HG03280 (cell line): Measurements from ENCODE around the gene MTERF4.
"Not testable (repeated sequence)": the region's sequence is repeated elsewhere in the genome, so short reads cannot be mapped to it uniquely, and the experiment has no call there.

Experiments
- ATAC-seq: cut with Tn5 transposase; IDR thresholded peaks from one replicate; pipeline ENCODE4 v1.9.1; 2021; ENCODE audit warnings: mild to moderate bottlenecking, moderate library complexity; ENCODE audit not compliant: unreplicated experiment

The MTERF4 gene

GRCh38 chr2:241112046-241112445 is 10.0 kb upstream of the MTERF4 start:
- no peak for ATAC-seq

DNA sequence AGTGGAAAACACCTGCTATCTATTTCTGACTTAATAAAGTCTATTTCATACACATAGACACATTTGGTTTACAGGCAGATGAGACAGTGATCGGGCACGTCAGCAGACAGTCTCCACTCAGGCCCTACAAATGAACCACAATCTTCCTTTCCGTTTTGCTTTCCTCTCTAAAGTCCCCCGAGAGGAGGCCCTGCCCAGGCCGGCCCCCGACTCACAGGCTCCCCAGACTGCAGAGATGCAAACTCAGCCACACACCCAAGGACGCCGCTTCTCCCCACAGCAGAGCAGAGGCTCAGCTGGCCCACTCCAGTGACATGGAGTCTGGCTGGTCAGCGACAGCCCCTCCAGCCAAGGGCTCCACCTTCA is 9.3 kb upstream of the MTERF4 start:
- peak; percentile 51 for ATAC-seq

- ATAC-seq: peak; percentile 39
Observed at GRCh38 chr2:241110607-241111439, 8.7 kb upstream of the MTERF4 start.

- ATAC-seq: peak; percentile 5
Observed at GRCh38 chr2:241110089-241110606, 8.1 kb upstream of the MTERF4 start.

DNA sequence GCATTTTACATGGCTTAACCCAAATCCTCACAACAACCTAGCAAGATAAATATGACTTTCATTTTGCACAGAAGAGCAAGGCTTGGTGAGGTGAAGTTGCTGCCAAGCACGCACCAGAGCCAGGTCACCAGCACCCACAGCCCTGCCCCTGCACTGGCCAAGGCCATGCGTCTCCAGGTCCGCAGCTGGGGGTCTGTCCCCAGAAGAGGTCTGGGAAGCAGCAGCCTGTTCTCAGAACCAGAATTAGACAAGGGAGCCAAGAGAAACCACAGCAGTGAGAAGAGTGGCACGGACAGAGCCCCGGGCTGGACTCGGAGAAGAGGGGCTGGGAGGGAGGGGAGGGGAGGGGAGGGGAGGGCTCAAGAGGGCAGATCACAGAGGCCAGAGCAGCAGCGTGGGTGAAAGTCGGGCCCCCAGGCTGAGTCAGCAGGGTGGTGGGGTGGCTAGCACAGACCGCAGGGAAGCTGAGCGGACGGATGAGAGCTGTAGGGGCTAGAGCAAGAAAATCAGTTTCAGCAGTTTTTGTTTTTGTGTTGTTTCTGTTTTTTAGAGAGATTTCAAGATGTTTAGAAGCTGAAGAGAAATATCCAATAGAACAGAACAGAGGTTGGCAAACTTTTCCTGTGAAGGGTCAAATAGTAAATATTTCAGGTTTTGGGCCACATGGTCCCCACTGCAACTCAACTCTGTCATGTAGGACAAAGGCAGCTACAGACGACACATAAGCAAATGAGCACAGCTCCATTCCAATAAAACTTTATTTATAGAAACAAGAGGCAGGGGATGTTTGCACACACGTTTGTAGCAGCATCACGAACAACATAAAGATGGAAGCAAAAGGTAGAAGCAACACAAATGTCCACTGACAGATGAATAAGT is 7.4 kb upstream of the MTERF4 start:
- ATAC-seq: no peak

- ATAC-seq: no peak
Observed at GRCh38 chr2:241108271-241109209, 6.5 kb upstream of the MTERF4 start.

DNA sequence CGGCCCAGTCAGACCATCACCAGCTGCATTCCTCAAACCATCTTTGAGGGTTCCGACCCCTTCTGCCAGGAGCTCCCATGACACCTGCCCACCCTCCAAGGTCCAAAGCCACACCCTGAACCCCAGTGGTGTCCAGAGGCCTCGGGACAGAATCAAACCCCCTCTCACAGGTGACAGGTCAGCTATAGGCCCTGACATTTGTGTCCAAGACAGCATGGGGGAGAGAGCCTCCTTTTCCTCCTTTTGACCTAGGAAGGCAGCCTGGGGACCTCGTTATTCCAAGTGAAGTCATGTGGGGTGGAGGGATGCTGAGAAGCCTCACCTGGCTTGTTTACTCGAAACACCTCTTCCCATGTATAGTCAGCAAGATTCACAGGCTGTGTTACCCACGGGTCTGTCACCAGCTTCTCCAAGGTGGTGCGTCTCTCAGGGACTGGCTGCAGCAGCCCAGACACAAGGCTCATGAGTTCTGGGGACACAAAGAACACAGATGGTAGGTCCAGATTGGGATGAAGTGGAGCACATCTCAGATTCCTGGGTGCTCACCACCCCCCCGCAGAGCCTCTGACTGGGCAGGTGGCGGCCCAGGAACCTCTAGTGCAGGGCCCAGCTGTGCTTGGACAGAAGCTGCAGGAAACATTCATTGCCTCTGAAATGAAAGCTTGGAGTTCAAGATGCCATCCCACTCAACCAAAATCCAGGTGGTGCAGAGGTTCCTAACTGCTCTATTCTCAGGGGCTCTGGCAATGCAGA is 5.1 kb upstream of the MTERF4 start:
- no peak for ATAC-seq

DNA sequence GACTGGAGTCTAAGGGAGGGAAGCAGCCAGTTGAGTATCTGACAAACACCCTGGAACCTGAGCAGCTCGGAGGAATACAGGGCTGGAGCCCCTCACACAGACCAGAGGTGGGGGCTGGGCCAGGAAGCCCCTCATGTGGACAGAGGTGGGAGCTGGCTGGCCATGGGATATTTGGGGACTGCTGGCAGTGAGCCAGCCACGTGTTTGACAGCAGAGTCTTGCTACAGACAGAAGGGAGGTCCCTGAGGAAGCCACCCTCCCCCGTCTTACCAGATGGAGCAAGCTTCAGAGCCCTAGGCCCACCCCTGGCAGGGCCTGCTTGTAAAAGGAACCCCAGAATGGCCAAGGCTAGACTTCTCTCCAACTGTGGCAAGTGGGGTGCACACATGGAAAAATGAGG is 3.6 kb upstream of the MTERF4 start:
- ATAC-seq: no peak

- ATAC-seq: not testable (repeated sequence)
Observed at GRCh38 chr2:241104611-241105010, 2.5 kb upstream of the MTERF4 start.

GRCh38 chr2:241103176-241103595 is 1.1 kb upstream of the MTERF4 start:
- no peak for ATAC-seq

DNA sequence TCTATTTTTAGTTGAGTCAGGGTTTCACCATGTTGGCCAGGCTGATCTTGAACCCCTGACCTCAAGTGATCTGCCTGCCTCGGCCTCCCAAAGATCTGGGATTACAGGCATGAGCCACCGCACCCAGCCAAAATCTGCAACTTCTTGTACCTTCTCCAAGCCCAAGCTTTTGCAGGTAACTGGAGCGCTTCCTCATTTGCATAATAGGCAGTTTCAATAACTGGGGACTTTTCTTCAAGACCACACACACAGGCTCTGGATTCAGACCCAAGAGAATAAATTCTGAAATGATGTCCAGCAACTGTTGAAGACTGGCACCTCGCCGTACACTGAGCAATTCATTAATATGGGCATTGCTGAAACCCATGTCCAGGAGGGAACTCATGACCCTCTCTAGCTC is 2.8 kb downstream of the MTERF4 start:
- no peak for ATAC-seq

- peak; percentile 54 for ATAC-seq
Observed at GRCh38 chr2:241096979-241097378, 5.1 kb downstream of the MTERF4 start.

- no peak for ATAC-seq
Observed at GRCh38 chr2:241095594-241096290, 6.3 kb downstream of the MTERF4 start.

DNA sequence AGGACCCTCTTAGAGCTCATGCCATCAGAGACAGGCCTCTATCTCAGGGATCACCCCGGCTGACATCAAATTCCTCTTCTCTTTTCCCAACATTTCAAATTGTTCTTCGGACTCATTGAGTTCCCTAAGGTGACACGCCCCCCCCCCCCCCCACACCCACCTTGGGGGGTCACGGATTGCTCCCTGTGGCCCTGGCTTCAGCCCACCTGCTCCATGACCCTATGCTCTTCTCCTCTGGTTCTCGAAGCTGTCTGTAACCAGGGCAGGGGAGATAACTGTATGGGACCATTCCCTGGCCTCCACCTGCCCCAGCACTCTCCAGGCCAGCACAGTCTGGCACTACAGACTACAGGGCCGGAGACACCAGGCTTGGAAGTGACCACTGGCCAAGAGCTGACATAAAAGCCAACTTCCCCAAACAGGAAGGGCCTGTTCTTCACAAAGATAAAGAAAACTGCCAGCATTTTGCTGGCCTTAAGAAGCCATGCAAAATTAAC is 7.1 kb downstream of the MTERF4 start:
- ATAC-seq: no peak

- no peak for ATAC-seq
Observed at GRCh38 chr2:241094172-241094571, 7.9 kb downstream of the MTERF4 start.

GRCh38 chr2:241093133-241093781 is 8.8 kb downstream of the MTERF4 start:
- ATAC-seq: not testable (repeated sequence)

DNA sequence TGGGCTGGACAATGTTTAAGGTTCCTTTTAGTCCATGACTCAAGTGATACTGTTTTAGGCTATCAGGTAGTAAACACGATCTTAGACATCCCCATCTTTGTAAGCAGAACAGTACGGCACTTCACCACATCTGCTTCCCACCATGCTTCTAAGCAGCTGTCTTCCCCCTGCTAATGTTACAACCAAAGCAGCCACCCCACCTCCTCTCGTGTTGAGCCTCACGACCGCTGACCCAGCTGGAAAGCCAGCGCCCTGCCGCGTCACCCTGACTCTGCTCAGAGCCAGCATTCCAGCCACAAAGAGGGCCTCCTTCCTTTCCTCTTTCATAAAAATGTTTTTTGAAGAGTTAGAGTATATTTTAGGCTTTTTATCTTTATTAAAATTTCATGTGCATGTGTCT is 9.4 kb downstream of the MTERF4 start:
- no peak for ATAC-seq

- no peak for ATAC-seq
Observed at GRCh38 chr2:241091734-241092445, 10.2 kb downstream of the MTERF4 start.
